NCI-H1436 (cell line): ENCODE data around the gene WFIKKN2.

ENCODE experiments used
- DNase-seq: peaks from one replicate; lab custom pipeline; 2025; lab: John Stamatoyannopoulos, UW

Gene WFIKKN2

DNA sequence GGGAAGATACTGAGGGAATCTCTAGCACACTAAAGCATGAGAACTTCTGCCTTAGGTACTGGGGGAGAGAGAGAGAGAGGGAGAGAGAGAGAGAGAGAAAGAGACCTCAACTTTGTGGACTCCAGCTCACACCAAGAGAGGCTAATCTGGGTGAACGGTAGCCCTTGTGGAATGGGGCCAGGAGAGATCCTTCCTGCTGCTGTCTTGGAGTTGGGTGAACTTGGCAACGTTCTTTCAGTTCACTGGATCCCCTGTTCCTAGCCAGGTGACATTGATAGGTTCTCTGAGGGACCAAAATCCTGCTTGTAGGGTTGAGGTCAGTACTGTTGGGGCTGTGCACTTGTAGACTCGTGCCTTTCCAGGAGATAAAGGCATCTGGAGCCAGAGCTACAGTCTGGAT is 26.5 kb upstream of the WFIKKN2 start:
- no peak for DNase-seq

DNA sequence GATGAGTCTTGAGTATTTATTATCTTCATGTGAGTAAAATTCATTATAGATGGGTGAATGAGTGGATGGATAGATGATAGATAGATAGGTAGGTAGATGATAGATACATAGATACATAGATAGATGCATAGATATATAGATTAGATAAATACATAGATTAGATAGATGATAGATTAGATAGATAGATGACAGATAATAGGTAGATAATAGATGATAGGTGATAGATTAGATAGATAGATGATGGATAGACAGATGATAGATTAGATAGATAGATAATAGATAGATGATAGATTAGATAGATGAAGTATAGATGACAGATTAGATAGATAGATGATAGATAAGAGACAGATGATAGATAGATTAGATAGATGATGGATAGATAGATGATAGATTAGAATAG is 21.8 kb upstream of the WFIKKN2 start:
- DNase-seq: no peak

DNA sequence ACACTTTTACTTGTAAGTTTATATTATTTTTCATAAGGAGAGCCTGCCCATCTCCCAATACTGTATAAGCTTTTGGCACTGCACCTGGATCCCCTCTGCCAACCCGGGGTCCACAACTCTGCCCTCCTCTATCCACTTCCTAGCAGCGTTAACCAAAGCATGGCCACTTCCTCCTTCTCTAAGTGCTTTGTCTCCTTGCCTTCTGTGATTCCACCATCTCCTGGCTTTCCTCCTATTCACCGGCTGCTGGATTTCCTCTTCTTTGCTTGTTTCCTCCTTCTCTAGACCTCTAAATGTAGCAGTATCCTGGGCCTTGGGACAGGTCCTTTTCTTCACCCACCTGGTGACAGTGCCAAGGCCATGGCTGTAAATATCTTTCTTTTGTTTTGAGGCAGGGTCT is 20.0 kb upstream of the WFIKKN2 start:
- no peak for DNase-seq

DNA sequence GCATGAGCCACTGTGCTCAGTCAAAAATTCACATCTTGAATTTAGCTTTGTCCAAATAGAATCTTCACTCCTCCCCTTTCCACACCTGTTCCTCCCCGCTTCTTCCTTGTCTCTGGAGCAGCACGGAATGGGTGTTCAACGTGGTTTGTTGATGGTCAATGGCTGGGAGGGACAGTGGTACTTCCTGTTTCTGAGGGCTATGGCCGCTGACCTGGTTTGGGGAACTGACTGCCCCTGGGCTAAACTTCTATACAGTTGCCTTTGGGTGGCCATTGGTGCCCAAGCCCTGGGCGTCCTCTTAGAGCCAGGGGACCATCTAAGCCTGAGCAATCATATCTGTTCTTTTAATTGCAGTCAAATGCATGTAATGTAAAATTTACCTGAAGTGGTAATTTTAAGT is 19.1 kb upstream of the WFIKKN2 start:
- no peak for DNase-seq

DNA sequence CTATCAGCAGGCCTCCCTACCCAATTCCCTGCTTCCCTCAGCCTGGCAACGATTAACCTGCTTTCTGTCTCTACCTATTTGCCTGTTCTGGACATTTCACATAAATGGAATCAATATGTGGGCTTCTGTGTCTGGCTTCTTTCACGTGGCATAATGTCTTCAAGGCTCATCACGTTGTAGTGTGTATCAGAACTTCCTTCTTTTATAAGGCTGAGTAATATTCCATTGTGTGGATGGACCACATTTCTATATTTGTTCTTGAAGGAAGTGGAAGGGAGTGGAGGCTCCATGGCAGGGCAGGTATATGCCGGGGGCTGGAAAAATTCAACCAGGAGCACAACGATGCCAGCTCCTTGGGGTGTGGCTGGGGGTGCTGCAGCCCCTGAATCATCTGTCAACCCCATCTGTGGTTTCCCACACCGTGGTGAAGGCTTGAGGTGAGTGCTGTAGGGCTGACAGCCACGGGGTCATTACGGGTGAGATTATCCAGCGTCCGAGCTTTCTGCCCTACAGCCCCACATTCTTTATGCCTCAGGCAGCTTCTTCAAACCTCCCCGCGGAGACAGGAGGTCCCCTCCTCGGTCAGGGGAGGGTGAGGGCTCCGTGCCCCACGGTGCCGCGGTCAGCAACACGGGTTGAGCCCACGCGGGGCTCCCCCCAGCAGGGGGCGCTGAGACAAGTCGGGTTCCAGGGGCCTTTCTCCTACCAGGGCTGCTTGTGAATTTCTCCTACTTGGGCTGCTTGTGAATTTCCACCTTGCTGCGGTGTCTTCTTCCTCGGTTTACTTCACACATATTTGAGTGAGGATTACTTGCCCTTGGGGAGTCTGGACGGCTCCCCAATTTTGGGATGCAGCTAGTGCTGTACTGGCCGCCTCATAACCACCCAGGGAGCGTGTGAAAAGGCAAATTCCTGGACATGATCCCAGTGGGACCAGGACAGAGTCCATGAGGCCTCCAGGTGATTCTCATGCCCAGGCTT is 18.3 kb upstream of the WFIKKN2 start:
- no peak for DNase-seq

DNA sequence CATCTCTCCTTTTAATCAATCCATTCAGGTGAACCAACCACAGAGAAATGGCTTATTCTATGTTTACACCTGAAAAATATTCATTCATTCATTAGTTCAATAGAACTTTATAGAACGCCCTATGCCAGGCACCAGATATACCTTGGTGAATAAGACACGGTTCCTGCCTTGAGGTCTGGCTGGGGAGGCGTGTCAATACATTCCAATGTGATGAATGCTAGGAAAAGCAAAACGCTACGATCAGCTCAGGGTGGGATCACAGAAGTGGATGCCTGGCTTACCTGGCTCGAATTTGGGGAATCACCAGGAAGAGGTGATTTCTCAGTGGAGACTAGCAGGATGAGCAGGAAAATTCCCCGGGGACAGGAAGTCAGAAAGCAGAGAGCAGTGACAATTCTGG is 17.5 kb upstream of the WFIKKN2 start:
- DNase-seq: no peak

DNA sequence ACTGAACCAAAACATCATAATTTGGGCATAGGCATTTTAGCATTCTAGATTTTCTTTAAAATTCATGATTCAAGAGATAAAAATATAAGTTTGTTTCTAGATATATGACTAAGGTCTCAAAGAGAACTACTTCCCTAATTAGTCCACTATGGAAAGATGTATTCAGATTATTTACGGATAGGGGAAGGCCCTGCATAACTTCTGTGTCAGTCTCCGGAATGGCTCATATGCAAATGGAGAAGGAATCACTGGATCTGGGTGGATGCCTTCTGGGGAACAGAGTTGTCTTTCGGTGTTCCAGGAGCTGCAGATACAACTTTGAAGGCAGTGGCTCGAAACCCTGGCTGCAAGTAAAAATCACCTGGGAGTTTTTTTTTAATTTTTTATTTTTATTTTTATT is 17.1 kb upstream of the WFIKKN2 start:
- DNase-seq: no peak

DNA sequence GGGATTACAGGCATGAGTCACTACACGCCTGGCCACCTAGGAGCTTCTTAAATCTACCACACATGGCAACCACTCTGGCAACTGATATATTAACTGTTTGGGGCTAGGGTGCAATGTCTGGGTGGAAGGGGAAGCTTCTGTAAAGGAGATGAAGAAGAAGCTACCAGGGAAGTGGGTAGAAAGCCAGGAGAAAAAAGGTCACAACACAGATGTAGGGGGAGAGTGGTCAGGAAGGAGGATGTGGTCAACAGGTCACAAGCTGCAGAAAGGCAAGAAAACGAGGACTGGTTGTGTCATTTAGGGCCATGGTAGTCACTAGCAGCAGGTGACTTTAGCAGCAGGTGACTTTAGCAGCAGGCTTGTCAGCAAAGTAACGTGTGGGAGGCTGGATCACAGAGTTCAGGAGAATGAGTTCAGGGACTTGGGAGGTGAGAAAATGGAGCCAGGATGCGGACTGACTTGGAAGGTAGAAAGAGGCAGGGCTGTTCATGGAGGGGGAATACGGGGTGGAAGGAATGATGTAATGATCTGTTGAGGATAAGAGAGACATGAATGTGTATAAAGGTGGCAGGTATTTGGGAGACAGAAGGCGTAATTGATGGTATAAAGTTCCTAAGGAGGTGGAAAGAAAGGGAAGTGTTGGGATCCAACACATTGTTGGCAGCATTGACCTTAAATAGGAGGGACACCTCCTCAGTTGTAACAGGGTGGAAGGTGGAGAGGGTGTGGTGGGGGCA is 16.3 kb upstream of the WFIKKN2 start:
- DNase-seq: no peak

DNA sequence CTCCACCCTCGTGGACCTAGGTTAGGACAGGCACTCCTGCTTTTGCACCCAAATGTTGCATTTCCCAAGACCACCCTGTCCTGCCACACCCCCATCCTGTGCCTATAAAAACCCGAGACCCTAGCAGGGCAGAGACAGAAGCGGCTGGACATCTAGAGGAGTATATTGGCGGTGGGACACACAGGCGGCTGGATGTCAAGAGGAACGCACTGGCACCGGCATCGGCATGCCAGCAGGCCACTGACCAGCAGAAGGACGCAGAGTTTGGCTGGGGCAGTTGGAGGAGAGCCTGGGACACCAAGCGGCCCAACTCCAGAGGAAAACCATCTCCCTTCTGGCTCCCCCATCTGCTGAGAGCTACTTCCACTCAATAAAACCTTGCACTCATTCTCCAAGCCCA is 14.7 kb upstream of the WFIKKN2 start:
- no peak for DNase-seq

DNA sequence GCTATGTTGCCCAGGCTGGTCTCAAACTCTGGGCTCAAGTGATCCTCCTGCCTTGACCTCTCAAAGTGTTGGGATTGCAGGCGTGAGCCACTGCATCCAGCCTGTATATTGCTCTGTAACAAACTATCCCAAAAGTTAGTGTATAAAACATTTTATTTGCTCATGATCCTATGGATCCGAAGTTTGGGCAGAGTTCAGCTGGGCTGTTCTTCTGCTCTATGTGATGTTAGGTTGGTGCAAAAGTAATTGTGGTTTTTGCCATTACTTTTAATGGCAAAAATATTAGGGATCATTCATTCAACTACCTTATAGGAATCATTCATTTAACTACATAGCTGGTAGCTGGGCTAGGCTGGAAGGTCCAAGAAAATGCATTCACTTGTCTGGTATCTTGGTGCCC is 12.8 kb upstream of the WFIKKN2 start:
- DNase-seq: no peak

DNA sequence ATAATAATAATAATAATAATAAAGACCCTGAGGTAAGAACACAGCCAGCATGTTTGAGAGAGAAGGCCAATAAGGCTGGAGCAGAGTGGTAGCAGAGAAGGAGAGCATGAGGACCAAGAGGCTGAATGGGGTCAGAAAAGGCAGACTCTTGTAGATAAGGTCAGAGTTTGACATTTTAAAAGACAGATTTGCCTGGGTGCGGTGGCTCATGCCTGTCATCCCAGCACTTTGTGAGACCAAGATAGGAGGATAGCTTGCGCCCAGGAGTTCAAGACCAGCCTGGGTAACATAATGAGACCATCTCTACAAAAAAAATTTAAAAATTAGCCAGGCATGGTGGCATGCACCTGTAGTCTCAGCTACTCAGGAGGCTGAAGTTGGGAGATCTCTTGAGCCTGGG is 11.0 kb upstream of the WFIKKN2 start:
- no peak for DNase-seq

DNA sequence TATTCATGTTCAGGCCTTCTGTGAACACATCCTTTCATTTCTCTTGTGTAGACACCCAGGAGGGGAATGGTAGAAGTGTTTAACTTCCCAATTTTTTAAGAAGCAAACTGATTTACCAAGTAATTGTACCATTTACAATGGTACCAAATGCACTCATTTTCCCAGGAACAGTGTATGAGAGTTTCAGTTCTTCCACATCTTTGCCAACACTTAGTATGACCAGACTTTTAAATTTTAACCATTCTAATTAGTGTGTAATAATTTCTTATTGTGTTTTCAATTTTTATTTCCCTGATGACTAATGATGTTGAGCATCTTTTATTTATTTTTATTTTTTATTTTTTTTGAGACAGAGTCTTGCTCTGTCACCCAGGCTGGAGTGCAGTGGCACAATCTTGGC is 10.2 kb upstream of the WFIKKN2 start:
- no peak for DNase-seq

DNA sequence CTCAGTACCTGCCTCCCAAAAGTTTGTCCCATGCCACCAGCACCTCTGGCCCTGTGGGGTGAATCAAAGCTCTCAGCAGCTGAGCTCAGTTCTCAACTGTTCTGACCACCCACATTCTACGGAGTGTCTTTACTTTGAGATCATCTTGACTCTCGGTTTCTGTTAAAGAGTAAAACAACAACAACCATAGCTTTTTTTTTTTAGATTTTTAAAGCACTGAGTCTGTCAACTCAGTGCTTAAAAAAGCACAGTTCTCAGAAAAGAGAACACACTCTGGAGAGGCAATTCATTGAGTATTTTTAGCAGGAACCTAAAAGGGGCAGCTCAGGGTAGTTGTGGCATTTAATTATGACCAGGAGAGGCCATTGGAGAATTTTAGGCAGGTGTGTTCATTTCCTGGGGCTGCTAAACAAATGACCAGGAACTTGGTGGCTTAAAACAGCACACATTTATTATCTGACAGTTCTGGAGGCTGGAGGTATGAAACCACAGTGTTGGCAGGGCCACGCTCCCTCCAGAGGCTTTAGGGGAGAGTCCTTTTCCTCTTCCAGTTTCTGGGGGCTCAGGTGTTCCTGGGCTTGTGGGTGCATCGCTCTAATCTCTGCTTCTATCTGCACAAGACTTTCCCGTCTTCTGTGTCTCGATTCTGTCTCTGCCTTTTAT is 6.7 kb upstream of the WFIKKN2 start:
- no peak for DNase-seq

DNA sequence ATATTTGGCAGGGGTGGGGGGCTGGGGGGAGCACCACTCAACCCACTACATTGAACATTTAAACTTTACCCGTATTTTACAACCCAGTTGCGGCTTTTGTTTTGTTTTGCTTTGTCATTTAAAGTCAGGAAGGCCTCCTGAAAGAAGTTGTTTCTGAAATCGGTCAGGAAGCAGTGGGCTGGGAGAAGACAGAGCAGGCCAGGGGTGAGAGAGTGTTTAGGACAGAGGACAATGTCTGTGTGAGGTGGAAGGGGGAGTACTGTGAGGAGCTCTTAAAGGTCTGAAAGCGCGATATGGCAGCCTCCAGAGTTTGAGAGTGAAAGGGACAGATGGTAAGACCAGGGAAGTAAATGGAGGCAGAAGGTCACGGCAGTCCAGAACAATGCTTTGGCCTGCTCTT is 6.1 kb upstream of the WFIKKN2 start:
- no peak for DNase-seq

DNA sequence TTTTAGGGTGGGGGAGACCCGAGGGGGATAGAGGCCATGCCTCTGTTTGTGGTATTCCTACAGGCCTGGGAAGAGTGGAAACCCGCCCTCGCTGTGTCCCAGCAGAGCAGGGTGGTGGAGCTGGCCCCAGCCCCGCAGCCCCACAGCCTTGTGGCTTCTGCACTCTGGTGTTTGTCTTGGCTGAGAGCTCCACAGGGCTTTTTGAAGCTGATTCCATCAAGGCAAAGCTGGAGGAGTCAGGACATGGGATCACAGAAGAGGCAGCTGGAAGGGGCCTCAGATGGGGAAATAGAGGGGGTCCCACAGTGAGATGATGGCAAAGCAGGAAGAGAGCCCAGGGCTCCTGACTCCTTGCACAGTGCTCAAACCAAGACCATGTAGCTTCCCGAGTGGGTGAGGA is 5.0 kb upstream of the WFIKKN2 start:
- no peak for DNase-seq

DNA sequence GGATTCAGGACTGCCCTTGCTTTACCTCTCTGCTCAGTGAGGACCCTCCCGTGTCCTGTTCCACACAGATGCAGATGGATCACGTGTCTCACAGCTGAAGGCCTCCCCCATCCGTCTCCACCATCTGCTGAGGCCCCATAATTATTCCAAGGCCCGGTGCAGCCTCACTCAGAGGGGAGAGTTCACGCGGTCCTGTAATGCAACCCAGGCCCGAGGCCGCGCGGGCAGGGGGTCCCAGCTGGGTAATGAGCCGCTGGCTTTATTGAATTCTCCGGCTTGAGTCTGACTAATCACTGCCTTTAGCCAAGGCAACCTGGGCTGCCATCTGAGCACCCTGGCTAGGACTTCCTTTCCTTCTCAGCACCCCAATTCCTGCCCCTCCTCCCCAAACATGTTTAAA is 4.4 kb upstream of the WFIKKN2 start:
- no peak for DNase-seq

DNA sequence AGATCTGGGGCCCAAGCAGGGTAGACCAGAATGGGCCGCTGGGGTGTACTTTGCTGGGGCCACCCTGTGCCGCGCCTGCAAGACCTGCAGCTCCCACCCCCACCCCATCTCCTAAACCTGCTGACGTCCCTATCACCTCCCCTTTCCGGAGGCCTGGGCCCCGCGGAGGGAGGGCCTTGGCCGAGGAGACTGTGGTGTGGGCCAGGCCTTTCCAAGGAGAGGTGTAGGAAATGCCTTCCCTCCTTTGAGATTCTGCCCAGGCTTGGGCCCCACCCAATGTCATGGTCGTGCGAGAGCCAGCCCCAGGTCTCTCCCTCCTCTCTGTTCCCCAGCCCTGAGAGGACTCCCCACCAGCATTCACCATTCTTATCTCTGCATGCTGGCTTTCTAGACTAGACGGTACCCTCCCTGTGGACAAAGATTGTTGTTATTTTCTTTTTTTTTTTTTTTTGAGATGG is 3.9 kb upstream of the WFIKKN2 start:
- no peak for DNase-seq

DNA sequence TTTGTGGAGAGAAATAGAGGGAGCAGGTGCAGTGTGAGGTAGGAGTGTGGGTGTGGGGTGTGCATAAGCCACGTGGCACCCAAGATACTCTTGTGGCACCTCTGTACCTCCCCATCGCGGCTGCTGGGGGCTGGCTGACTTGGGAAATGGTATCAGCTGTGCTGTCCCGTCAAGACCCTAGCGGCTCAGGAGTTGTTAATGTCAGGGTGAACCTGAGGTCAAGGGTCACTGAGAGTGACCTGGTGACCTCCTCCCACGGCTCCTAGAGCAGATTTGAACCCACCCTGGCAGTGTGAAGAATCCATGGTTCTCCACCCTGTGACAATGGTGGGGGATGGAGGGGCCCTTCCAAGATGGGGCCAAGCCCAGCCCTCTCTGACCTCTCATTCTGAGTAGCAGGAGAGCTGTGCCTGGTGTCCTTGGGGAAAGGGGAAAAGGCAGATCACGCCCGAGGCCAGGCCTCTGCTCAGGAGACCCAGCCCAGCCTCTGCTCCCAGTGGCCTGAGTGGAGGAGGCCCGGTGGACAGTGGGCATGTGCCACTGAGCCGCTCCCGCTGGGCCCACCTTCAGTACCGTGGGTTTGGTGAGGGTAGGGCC is 3.0 kb upstream of the WFIKKN2 start:
- no peak for DNase-seq

DNA sequence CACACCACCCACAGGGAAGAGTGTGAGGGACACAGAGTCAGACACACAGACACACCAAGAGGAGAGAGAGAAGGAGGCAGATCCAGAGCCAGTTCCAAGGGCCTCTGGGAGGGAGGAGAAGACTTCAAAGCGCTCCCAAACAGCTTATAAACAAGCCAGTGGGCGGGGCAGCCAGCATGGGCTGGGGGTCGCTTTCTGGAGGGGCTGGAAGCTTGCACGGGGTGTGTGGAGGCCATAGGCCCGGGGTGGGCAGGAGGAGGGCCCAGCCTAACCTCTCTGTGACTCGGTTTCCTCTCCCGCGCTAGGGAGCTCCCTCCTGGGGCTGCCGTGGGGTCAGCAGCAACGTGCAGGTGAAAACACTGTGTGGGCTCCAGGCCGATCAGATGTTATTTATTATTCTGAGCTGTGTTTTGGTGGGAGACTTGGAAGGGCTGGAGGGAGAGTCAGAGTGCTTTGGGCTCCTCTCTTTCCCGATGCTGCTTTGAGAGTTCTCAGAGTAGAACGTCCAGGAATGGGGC is 2.5 kb upstream of the WFIKKN2 start:
- no peak for DNase-seq

DNA sequence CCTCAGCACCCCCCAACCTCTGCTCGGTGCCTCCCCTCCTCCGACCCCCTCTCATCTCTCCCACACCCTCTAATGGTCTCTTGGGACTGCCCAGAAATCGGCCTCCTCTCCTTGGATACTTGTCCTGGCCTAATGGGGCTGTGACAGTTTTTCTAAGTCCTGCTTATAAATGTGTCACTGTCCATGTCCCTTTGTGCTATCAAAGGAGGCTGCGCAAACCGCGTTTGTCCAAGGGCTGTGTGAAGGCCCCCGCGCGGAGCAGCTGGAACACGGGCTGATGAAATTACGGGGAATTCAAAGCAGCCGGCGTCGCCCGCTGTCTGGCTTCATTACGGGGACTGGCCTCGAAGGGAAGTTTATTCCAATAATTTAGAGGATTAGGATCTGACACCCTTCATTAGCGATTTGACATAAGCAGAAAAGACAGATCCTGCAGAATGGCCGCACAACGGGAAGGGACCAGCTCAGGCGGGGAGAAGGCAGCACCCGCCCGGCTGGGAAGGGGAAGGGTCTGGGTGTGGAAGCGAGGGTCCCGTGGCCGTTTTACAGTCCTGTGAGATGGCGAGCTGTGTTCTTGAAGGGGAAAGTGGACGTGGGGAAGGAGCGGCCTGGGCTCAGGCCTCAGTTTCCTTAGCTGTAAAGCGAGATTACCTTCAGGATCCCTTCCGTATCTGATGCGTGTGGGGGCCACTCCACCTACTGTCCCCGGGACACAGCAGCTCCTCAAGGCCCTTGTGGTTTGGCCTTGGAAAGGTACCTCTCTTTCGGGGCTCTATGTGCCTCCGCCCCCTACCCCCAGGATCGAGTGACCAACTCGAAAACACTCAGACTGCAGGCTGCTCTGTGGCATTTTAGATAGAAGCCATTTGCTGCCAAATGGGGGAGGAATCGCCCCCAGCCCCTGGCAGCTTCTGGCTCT is 1.6 kb upstream of the WFIKKN2 start:
- DNase-seq: no peak
